HepG2 (cell line): ENCODE measurements around the gene WNK2. TPM values are rescaled to one million over a fixed set of nuclear protein-coding genes. Genes with fewer than 3 reads are reported as not detected.

Source experiments
- FOSL2 ChIP-seq: sonication (generic); formaldehyde crosslinking; IDR thresholded peaks from 2 replicates; pipeline ENCODE4 v1.4.0; 2020; ENCODE audit warnings: missing genetic modification reagents
- FOXA1 ChIP-seq, 2 experiments: fragments of 450-650 bp in 1 of 2; sonication (generic) in 1 of 2; formaldehyde crosslinking in 1 of 2; IDR thresholded peaks; 2 replicates each; pipeline versions ENCODE4 v1.4.0 to v1.6.1; 2016 to 2020; ENCODE audit warnings: missing genetic modification reagents in 1 of 2
- JUN ChIP-seq: sonication (generic); formaldehyde crosslinking; IDR thresholded peaks from 2 replicates; pipeline ENCODE4 v1.4.0; 2020; ENCODE audit warnings: mild to moderate bottlenecking, missing genetic modification reagents
- KDM1A ChIP-seq: IDR thresholded peaks from 2 replicates; pipeline ENCODE4 v1.6.1; 2016; ENCODE audit warnings: missing compliant biosample characterization
- KDM6A ChIP-seq: IDR thresholded peaks from 2 replicates; pipeline ENCODE4 v1.6.1; 2016; ENCODE audit warnings: low read depth
- KLF15 ChIP-seq: sonication (generic); formaldehyde crosslinking; IDR thresholded peaks from 2 replicates; pipeline ENCODE4 v1.8.1; 2023; ENCODE audit warnings: borderline replicate concordance, mild to moderate bottlenecking, inconsistent platforms, missing genetic modification reagents, mixed read lengths
- KLF9 ChIP-seq: IDR thresholded peaks from 2 replicates; pipeline ENCODE4 v1.6.1; 2016; ENCODE audit warnings: low read depth
- PAX8 ChIP-seq: sonication (generic); formaldehyde crosslinking; IDR thresholded peaks from 2 replicates; pipeline ENCODE4 v1.8.0; 2022; ENCODE audit warnings: mild to moderate bottlenecking, missing genetic modification reagents, borderline replicate concordance
- PHB2 ChIP-seq: fragments of 450-650 bp; IDR thresholded peaks from 2 replicates; pipeline ENCODE4 v1.6.1; 2018; ENCODE audit not compliant: partially characterized antibody
- ZFY ChIP-seq: sonication (generic); formaldehyde crosslinking; IDR thresholded peaks from 2 replicates; pipeline ENCODE4 v1.4.0; 2020; ENCODE audit warnings: missing genetic modification reagents
- ZMYM3 ChIP-seq: sonication (generic); formaldehyde crosslinking; IDR thresholded peaks from 2 replicates; pipeline ENCODE4 v1.5.1; 2020; ENCODE audit warnings: mild to moderate bottlenecking, missing genetic modification reagents
- ZNF263 ChIP-seq: sonication (generic); formaldehyde crosslinking; IDR thresholded peaks from 2 replicates; pipeline ENCODE4 v1.4.0; 2020; ENCODE audit warnings: missing genetic modification reagents
- ZNF343 ChIP-seq: sonication (generic); formaldehyde crosslinking; IDR thresholded peaks from 2 replicates; pipeline ENCODE4 v1.4.0; 2020; ENCODE audit warnings: mild to moderate bottlenecking, missing genetic modification reagents
- ZSCAN25 ChIP-seq: sonication (generic); formaldehyde crosslinking; IDR thresholded peaks from 2 replicates; pipeline ENCODE4 v1.8.0; 2022; ENCODE audit warnings: mild to moderate bottlenecking, missing genetic modification reagents
- polyA plus RNA-seq, 8 experiments: library from polyadenylated mRNA; depleted of rRNA in 3 of 8; stranded (reverse) in 7 of 8; unstranded in 1 of 8; fragments of >200 nt; fragmentation: Illumina TruSeq in 4 of 8; extraction: Trizol in 4 of 8; gene quantifications; 2 replicates each; pipeline versions ENCODE4 v1.2.1 to v1.2.3, GENCODE V29; 2011 to 2016; ENCODE audit warnings: low read depth in 4 of 8, missing spikeins in 1 of 8, mixed read lengths in 1 of 8; ENCODE audit not compliant: insufficient read depth in 1 of 8
- total RNA-seq, 5 experiments: library from RNA; depleted of rRNA; stranded (reverse); fragments of >200 nt; fragmentation: Illumina TruSeq; extraction: Trizol; gene quantifications; 2 replicates each; pipeline ENCODE4 v1.2.3, GENCODE V29; 2016; ENCODE audit warnings: low read depth in 1 of 5
- TF ChIP-seq, protein P1 (sequence below): IDR thresholded peaks from 2 replicates; pipeline ENCODE4 v1.4.0; 2020; ENCODE audit warnings: mild to moderate bottlenecking, missing genetic modification reagents
- TF ChIP-seq, protein P2 (sequence below): sonication (generic); formaldehyde crosslinking; IDR thresholded peaks from 2 replicates; pipeline ENCODE4 v1.5.1; 2020; ENCODE audit warnings: mild to moderate bottlenecking, missing genetic modification reagents
- TF ChIP-seq, protein P3 (sequence below), 2 experiments: sonication (generic) in 1 of 2; formaldehyde crosslinking in 1 of 2; IDR thresholded peaks; 2 replicates each; pipeline versions ENCODE4 v1.5.1 to v1.6.1; 2011 to 2020; ENCODE audit warnings: borderline replicate concordance in 1 of 2, low read depth in 1 of 2, low read length in 1 of 2, mild to moderate bottlenecking in 1 of 2, missing genetic modification reagents in 1 of 2, moderate library complexity in 1 of 2
- TF ChIP-seq, protein P4 (sequence below): IDR thresholded peaks from 2 replicates; pipeline ENCODE4 v1.6.1; 2012; ENCODE audit warnings: inconsistent platforms

WNK2 gene
- total and polyA plus RNA-seq, 2 of the 13 experiments (the other 11 are each of a cell fraction or from before 2014, with no cell fraction given) = 10.5 to 12.0 TPM

DNA sequence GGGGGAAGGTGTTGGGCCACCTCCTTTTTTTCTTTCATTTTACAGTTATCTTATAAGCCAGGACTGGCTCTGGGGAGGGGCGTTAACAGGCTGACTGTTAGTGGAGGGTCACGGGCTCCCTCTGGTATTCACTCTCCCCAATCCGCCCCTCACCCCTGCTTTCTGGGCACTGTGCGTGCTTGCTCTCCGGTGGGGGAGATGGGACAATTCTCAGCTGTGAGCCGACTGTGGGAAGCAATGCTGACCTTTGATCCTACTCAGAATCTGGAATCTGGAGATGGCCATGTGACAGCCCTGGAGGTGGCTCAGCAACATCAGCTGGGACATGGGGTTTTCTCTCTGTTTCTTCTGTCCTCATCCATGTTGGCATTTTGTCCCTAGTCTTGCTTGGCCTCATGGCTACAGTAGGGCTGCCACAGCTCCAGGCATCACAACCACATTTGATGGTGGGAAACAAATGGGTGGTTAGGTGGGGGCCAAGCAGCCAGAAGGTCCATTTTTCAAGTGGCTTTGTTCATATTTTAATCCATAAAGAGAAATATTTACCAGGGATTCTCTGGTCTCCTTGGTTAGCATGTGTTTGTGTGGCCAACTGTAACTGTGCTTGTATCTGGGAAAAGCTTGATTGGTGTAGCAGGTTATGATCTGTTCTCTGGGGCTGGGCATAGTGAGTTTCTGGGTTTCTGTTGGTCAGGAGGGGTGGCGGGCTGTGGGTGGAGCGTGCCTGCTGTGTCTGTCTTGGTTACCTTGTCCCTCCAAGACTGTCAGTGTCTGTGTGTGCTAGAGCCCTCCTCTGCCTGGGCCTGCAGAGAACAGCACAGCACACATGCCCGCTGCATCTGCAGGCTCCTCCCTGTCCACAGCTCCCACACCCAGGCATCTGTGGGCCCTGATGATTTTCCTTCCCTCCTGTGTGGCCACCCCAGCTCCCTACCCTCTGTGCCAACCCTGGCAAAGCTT, 12.4 kb downstream of the WNK2 start (continued):
- TF ChIP-seq, protein P1, sequence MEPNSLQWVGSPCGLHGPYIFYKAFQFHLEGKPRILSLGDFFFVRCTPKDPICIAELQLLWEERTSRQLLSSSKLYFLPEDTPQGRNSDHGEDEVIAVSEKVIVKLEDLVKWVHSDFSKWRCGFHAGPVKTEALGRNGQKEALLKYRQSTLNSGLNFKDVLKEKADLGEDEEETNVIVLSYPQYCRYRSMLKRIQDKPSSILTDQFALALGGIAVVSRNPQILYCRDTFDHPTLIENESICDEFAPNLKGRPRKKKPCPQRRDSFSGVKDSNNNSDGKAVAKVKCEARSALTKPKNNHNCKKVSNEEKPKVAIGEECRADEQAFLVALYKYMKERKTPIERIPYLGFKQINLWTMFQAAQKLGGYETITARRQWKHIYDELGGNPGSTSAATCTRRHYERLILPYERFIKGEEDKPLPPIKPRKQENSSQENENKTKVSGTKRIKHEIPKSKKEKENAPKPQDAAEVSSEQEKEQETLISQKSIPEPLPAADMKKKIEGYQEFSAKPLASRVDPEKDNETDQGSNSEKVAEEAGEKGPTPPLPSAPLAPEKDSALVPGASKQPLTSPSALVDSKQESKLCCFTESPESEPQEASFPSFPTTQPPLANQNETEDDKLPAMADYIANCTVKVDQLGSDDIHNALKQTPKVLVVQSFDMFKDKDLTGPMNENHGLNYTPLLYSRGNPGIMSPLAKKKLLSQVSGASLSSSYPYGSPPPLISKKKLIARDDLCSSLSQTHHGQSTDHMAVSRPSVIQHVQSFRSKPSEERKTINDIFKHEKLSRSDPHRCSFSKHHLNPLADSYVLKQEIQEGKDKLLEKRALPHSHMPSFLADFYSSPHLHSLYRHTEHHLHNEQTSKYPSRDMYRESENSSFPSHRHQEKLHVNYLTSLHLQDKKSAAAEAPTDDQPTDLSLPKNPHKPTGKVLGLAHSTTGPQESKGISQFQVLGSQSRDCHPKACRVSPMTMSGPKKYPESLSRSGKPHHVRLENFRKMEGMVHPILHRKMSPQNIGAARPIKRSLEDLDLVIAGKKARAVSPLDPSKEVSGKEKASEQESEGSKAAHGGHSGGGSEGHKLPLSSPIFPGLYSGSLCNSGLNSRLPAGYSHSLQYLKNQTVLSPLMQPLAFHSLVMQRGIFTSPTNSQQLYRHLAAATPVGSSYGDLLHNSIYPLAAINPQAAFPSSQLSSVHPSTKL (CRISPR knock-in tag) = peak; percentile 16; the same call in 1 of the 2 replicates
- TF ChIP-seq KLF9 (CRISPR knock-in tag) = no peak
- TF ChIP-seq, protein P2, sequence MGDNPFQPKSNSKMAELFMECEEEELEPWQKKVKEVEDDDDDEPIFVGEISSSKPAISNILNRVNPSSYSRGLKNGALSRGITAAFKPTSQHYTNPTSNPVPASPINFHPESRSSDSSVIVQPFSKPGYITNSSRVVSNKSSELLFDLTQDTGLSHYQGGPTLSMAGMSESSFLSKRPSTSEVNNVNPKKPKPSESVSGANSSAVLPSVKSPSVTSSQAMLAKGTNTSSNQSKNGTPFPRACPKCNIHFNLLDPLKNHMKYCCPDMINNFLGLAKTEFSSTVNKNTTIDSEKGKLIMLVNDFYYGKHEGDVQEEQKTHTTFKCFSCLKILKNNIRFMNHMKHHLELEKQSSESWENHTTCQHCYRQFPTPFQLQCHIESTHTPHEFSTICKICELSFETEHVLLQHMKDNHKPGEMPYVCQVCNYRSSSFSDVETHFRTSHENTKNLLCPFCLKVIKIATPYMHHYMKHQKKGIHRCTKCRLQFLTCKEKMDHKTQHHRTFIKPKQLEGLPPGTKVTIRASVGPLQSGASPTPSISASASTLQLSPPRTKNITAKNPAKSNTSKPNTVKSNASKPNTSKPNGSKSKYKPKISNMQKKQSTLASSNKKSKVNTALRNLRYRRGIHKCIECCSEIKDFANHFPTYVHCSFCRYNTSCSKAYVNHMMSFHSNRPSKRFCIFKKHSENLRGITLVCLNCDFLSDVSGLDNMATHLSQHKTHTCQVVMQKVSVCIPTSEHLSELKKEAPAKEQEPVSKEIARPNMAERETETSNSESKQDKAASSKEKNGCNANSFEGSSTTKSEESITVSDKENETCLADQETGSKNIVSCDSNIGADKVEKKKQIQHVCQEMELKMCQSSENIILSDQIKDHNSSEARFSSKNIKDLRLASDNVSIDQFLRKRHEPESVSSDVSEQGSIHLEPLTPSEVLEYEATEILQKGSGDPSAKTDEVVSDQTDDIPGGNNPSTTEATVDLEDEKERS (CRISPR knock-in tag) = 0 out of 2 replicates have a peak, but pooled peaks have one; percentile 59
- TF ChIP-seq, protein P3, sequence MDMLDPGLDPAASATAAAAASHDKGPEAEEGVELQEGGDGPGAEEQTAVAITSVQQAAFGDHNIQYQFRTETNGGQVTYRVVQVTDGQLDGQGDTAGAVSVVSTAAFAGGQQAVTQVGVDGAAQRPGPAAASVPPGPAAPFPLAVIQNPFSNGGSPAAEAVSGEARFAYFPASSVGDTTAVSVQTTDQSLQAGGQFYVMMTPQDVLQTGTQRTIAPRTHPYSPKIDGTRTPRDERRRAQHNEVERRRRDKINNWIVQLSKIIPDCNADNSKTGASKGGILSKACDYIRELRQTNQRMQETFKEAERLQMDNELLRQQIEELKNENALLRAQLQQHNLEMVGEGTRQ (IDR thresholded peaks at IDR 0.05; ENCODE audit: low read depth, low read length) = peak; percentile 50
- TF ChIP-seq, protein P3 (CRISPR knock-in tag; IDR thresholded peaks at IDR 0.05; ENCODE audit: borderline replicate concordance) = peak; percentile 58; the same call in 1 of the 2 replicates
- TF ChIP-seq, protein P4, sequence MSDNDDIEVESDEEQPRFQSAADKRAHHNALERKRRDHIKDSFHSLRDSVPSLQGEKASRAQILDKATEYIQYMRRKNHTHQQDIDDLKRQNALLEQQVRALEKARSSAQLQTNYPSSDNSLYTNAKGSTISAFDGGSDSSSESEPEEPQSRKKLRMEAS = peak; percentile 33; the same call in 1 of the 2 replicates
- peak; percentile 95 for TF ChIP-seq ZSCAN25 (CRISPR knock-in tag)
- no peak for TF ChIP-seq JUN (CRISPR knock-in tag)
- 0 out of 2 replicates have a peak, but pooled peaks have one; percentile 23 for TF ChIP-seq KDM6A
- no peak for TF ChIP-seq ZFY (CRISPR knock-in tag)
- peak; percentile 95 for TF ChIP-seq KDM1A
- TF ChIP-seq PHB2 = no peak
- TF ChIP-seq FOSL2 (CRISPR knock-in tag) = no peak
- TF ChIP-seq FOXA1 (IDR thresholded peaks at IDR 0.05) = no peak
- peak; percentile 10; the same call in 1 of the 2 replicates for TF ChIP-seq FOXA1 (CRISPR knock-in tag; IDR thresholded peaks at IDR 0.05)
- no peak for TF ChIP-seq ZNF343 (CRISPR knock-in tag)
- TF ChIP-seq KLF15 (CRISPR knock-in tag) = no peak
- TF ChIP-seq PAX8 (CRISPR knock-in tag) = 0 out of 2 replicates have a peak, but pooled peaks have one; percentile 24
- TF ChIP-seq ZNF263 (CRISPR knock-in tag) = no peak
- TF ChIP-seq ZMYM3 (CRISPR knock-in tag) = peak; percentile 99
